HS-5 (cell line): ENCODE measurements around the gene DDX47.
A peak's percentile ranks its signal among the peaks of the same experiment; 100 is the strongest.
"Not testable (repeated sequence)": the region's sequence is repeated elsewhere in the genome, so short reads cannot be mapped to it uniquely, and the experiment has no call there.

Experiments used
- DNase-seq: peaks from one replicate; pipeline ENCODE4 v3.0.0-alpha.2; 2012; ENCODE audit warnings: low read depth

The DDX47 gene

DNA sequence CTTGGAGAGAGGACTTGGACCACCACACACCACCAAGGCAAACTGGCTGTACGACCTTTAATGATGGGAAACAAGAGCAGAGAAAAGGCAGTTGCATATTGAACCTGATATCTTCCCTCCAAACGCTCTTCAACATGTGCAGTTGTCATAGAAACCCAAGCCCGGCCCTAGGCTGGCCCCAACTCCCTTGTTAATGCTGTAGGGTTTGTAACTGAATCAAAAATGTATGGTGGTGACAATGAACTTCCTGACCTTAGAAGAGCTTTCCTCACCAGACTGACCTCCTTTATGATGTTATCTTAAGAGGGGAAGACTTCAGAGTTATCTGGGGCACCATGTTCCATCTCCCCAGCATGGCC, 15.4 kb upstream of the DDX47 start:
- DNase-seq, result no peak

DNA sequence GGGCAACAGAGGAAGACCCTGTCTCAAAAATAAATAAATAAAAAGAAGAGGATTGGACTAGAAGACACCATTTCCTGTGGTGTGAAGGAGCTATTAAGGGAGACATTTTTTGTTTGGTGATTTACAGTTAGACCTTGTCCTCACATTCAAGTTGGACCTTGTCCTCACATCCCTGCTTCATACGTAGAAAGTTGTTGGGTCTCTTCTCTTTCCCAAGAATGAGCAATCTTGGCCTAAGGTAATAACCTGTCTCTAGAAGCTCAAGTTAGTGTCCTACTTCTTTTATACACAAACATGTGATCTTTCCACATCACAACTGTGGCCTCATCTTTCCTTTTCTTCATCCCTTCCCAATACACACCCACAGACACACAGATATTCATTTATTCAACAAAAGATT, 14.7 kb upstream of the DDX47 start:
- DNase-seq, result no peak

GRCh38 chr12:12799163-12799920, 13.8 kb upstream of the DDX47 start:
- DNase-seq, result no peak

GRCh38 chr12:12800406-12801180, 12.6 kb upstream of the DDX47 start:
- DNase-seq, result no peak

GRCh38 chr12:12801656-12802055, 11.5 kb upstream of the DDX47 start:
- DNase-seq, result not testable (repeated sequence)

- DNase-seq, result no peak
Measured at GRCh38 chr12:12803186-12803585, 10.0 kb upstream of the DDX47 start.

- DNase-seq, result no peak
Measured at GRCh38 chr12:12804011-12804410, 9.1 kb upstream of the DDX47 start.

- DNase-seq, result no peak
Measured at GRCh38 chr12:12804432-12804886, 8.7 kb upstream of the DDX47 start.

DNA sequence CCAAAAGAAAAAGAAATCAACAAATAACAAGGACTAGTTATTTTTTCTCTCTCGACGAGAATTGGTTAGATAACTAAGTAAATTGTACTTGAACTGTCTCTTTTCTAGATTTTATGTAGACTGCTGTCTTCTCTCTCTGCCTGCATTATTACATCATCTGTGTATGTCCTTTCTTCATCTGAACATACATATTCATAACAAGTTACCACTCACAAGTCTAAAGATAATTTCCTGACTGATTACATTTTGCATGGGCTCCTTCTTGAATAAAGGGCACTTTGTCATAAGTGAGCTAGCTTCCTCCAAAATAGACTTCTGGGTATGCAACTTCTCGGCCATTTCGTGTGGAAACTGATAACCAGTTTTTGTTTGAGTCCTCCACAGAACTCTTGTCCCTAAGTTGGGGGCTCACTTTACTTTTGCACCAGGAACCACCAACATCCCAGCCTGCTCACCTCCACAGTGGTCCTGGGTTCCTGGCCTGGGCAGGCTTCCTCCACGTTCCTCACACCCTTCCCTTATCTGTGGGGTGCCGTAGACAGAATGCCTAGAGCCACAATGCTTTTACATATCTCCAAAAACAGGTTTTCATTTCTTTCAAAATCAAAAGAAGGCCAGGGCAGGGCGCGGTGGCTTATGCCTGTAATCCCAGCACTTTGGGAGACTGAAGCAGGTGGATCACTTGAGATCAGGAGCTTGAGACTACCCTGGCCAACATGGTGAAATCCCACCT, 6.2 kb upstream of the DDX47 start:
- no peak for DNase-seq

- not testable (repeated sequence) for DNase-seq
Measured at GRCh38 chr12:12807517-12807903, 5.6 kb upstream of the DDX47 start.

- no peak for DNase-seq
Measured at GRCh38 chr12:12807970-12808702, 5.0 kb upstream of the DDX47 start.

DNA sequence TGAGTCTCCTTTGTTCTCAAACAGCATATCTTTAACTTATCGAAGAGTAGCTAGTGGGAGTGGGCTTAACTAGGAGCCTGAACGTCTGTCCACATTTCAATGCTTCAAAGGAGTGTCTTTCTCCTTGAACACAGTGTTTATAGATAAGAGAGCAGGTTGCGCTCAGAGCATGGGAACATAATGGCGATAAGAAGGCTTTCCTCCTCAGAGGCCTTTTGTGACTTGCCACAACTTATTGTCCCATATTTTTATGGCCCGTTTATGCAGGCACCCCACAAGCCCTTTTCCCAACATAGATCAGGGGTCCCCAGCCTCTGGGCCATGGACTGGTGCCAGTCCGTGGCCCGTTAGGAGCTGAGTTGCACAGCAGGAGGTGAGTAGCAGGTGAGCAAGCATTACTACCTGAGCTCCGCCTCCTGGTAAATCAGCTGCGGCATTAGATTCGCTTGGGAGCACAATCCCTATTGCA, 2.6 kb upstream of the DDX47 start:
- DNase-seq, result no peak

DNA sequence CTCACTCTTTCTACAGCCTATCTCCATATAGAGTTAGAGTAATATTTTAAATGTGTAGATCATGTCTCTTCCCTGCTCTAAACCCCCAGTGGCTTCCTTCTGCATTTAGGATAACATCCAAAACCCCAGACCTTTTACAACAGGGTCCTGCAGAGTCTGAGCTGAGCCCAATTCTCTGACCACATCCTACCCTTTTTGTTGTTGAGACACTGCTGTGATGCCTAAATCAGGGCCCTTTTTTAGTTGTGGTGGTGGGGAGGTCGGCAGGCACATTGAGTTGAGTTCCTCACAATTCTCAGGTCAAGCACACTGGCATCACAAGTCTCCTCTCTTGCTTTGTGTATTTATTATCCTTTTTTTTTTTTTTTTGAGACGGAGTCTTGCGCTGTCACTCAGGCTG, 1.8 kb upstream of the DDX47 start:
- no peak for DNase-seq

DNA sequence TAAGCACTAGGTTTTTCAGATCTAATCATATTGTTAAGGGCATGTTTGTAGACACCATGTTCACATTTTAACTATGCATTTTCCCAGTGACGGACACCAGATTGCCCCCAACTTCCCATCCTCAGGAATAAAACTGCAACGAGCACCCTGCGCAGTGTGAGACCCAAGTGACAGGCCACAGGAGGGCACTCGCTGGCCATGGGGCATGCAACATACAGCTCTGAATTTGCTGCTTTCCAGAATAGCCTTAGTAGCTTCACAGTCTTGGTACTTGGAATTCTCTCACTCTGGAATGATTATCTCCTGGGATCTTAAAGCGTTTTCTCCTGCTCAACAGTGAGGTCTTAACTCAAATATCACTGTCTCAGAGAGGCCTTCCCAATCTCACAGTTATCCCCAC, 972 bp upstream of the DDX47 start:
- DNase-seq, result no peak

DNA sequence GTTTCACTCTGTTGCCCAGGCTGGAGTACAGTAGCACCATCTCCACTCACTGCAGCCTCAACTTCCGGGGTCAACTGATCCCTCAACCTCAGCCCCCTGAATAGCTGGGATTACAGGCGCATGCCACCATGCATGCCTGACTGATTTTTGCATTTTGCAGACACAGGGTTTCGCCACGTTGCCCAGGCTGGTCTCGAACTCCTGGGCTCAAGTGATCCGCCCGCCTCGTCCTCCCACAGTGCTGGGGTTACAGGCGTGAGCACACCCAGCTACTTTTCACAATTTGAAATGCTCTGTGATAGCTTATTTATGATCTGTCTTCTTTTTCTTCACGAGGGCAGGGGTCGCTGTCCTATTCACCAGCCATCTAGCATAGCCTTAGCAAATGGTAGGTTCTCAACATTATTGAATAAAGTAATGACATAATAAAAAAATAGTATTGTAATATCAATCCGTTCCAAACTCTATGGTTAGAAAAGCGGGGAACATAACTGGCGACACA, 477 bp upstream of the DDX47 start:
- no peak for DNase-seq

GRCh38 chr12:12817616-12818015, 4.5 kb downstream of the DDX47 start:
- DNase-seq, result no peak

DNA sequence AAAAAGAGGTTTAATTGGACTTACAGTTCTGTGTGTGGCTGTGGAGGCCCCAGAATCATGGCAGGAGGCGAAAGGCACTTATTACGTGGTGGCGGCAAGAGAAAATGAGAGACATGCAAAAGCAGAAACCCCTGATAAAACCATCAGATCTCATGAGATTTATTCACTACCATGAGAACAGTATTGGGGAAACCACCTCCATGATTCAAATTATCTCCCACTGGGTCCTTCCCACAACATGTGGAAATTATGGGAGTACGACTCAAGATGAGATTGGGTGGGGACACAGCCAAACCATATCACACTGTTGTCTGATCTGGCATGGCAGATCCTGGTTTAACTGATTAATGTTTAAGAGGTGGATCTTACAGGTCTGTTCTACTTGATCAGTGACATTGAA, 5.6 kb downstream of the DDX47 start:
- DNase-seq, result no peak

DNA sequence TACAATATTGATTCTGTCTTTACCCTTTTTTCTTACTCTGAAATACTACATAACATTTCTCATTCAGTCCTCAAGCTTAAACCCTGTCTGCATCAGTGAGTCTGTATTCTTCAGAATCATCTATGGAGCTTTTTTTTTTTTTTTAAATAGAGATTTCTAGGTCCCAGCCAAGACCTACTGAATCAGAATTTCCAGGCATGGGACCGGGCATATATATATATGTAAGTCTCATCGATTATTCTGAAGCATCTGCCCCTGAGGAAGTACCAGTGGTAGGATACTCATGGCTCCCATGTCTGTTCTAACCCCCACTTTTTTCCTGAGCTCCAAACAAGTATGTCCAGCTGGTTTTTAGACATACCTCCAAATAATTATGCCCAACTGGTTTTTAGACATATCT, 6.1 kb downstream of the DDX47 start:
- DNase-seq, result no peak

DNA sequence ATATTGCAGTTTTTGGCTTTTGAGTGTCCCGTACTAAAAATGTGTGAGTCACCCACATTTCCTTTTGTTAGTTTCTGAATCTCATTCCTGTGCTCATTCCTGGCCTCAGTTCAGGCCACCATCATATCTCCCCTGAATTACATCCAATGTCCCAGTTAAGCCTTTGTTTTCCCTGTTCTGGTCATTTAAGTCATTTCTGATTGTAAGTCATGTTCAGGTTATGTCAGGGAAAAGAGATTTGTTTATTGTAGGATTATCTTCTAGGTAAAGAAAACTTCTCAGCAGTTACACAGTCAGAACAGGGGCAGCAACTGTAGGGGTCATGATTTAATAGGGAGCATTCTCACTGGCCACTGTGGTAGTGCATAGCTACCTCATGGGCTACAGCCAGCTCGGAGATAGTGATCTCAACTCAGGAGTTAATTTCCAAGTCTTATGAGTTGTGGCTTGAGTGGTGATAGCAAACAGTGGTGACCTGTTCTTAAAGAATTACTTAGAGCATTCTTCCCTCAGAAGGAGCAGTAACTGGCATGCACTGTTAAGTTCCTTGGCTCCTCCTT, 6.7 kb downstream of the DDX47 start:
- DNase-seq, result peak; percentile 95

DNA sequence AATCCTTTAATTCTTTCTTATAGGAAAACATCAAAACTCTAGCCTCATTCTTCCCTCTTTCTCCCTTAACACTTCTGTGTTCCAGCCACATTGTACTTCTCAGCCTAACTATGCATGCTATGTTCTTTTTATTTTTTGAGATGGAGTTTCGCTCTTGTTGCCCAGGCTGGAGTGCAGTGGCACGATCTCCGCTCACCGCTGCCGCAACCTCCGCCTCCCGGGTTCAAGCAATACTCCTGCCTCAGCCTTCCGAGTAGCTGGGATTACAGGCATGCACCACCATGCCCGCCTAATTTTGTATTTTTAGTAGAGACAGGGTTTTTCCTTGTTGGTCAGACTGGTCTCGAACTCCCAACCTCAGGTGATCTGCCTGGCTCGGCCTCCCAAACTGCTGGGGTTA, 7.2 kb downstream of the DDX47 start:
- not testable (repeated sequence) for DNase-seq

DNA sequence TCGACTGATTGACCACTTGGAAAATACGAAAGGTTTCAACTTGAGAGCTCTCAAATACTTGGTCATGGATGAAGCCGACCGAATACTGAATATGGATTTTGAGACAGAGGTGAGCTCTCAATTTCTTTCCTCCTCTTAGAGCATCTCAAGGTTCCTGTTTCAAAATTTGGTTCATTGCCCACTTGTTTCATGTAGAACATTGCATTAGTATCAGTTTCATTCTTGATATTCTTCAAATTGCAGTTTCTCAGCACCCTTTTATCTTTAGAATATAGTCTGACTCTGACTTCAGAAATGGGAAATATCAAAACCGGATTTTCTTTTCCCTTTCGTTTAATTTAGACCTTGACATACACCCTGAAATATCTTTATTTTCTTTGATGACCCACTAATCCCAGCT, 8.8 kb downstream of the DDX47 start:
- no peak for DNase-seq

GRCh38 chr12:12822886-12823285, 9.7 kb downstream of the DDX47 start:
- DNase-seq, result no peak
